ENCODE data around the gene SPIRE1. TPM values are rescaled to one million over a fixed set of nuclear protein-coding genes. Genes with fewer than 3 reads are reported as not detected.
A peak's percentile ranks its signal among the peaks of the same experiment; 100 is the strongest.

SPIRE1 gene
- 94.3 TPM for total RNA-seq

GRCh38 chr18:12657684-12658425, at the start of gene SPIRE1:
Gene SPIRE1 (minus strand): TSS chr18:12658107. CDS start chr18:12657866, 241 bp downstream.
- DNase-seq (ENCODE audit: low spot score) = peak; percentile 85
- intact Hi-C loops (cut with DNase I) = no loop called here

DNA sequence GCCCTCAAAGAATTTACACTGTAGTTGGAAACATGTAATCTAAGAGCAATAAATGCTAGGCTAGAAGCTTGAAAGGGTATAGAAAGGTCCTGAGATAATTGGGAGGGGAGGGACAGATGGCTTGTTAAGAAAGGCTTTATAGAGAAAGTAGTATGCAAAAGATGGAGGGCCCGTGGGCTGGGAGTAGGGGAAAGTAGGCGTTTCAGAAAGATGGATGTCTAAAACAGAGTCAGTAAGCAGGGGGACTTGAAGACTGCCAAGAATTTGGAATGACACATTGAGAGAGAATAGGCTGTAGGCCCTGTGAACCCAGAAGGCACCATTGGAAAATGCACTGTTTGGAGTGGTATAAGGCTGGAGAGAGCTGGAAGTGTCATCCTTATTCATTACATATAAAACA, 45.8 kb upstream of the SPIRE1 start:
- ATAC-seq (no peak), DNase-seq (ENCODE audit: low spot score) (no peak)
- intact Hi-C loops (cut with DNase I) = no loop called here

More at GRCh38 chr18:12657684-12658425, at the start of gene SPIRE1:
- peak; percentile 89 for ATAC-seq

GRCh38 chr18:12703096-12703567, 45.2 kb upstream of the SPIRE1 start:
- ATAC-seq = peak; percentile 8
- intact Hi-C loops (cut with DNase I) = no loop called here

DNA sequence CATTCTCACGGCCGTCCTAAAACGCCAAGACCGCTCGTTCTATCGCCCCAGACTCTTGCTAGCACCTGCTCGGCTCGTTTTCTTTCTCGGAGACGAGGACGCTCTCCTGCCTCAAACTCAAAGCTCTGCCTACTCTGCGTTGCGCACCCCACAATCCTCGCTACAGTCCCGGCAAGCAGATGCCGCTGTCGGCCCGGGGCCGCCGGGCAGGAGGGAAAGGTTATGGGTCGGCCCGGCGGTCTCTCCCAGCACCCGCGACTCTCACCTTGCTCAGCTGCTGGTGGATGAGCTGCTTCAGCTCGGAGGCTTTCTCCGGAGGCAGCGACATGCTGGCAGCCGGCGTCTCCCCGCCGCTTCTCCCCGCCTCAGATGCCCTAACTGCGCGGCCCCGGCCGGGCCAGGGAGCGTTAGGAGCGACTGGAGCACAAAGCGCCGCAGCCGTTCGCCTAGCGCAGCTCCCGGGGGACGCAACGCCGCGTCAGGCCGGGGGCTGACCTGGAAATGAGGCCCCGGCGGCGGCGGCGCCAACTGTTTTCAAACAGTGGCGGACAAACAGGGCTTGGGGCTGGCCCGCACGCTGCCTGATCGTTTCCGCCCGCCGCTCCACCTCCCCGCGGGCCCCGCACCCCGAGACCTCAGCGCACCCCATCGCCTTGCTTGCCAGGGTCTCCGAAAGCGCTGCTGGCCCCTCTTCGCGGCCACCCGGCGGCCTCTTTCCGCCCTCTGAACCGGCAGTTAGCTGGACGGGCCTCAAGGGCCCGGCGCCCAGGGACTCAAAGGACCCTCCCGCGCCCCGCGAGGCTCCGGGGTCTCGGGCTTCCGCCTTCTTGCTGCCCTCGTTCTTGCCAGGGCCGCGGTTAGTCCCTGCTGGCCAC, 44.6 kb upstream of the SPIRE1 start, which contains the start of the genes CEP76 and PSMG2:
CEP76 (minus strand) TSS at position 503 of the 875 bp plus-strand sequence; CDS start at position 328, 175 bp downstream.
PSMG2 (plus strand) TSS at position 822 of the 875 bp plus-strand sequence. CDS start 66 bp downstream, outside the sequence.
- peak; percentile 89 for DNase-seq (ENCODE audit: low spot score)
- intact Hi-C loops (cut with DNase I) = no loop called here
- ATAC-seq = peak; percentile 97

More at GRCh38 chr18:12703096-12703567, 45.2 kb upstream of the SPIRE1 start:
- no peak for DNase-seq (ENCODE audit: low spot score)

- ATAC-seq (no peak), DNase-seq (ENCODE audit: low spot score) (no peak)
- intact Hi-C loops (cut with DNase I) = no loop called here
Measured at GRCh38 chr18:12701161-12701560, 43.3 kb upstream of the SPIRE1 start.

GRCh38 chr18:12699747-12700146, 41.8 kb upstream of the SPIRE1 start:
- intact Hi-C loops (cut with DNase I) = no loop called here
- DNase-seq (ENCODE audit: low spot score) (no peak), ATAC-seq (no peak)

- DNase-seq (ENCODE audit: low spot score) = no peak
- ATAC-seq = no peak
- intact Hi-C loops (cut with DNase I) = no loop called here
Measured at GRCh38 chr18:12694032-12694431, 36.1 kb upstream of the SPIRE1 start.

- no peak for ATAC-seq
- DNase-seq (ENCODE audit: low spot score) = no peak
- intact Hi-C loops (cut with DNase I) = no loop called here
Measured at GRCh38 chr18:12692206-12692605, 34.3 kb upstream of the SPIRE1 start.

GRCh38 chr18:12689256-12689850, 31.4 kb upstream of the SPIRE1 start:
- ATAC-seq (no peak), DNase-seq (ENCODE audit: low spot score) (no peak)
- intact Hi-C loops (cut with DNase I) = no loop called here

GRCh38 chr18:12686100-12686499, 28.2 kb upstream of the SPIRE1 start:
- intact Hi-C loops (cut with DNase I) = no loop called here
- ATAC-seq (no peak), DNase-seq (ENCODE audit: low spot score) (no peak)

DNA sequence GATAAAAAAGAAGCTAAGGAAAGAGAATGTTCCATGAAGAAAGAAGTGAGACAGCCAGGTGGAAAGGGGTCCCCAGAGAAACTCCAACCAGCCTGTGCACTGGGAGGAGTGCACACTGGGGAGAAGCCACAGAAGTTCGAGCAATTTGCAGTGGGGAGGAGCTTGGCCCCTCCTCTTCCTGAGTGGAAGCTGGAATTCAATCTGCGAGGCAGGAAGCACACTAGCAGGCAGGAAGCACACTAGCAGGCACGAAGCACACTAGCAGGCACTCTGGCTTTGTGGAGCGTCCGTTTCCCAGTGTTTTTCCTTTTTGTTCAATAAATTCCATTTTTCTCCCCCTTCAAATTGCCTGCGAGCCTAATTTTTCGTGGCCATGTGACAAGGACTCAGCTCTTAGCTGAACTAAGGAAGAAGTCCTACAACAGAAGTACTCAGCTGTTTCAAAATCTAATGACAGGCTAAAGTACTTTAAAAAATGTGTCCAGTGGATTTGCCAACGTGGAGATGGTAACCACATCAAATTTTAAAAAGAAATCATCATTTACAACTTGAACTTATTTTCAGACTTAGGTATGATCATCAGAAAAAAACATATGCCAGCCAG, 21.4 kb upstream of the SPIRE1 start:
- peak; percentile 73 for DNase-seq (ENCODE audit: low spot score)
- intact Hi-C loops (cut with DNase I) = no loop called here
- ATAC-seq = peak; percentile 96

- intact Hi-C loops (cut with DNase I) = no loop called here
- no peak for DNase-seq (ENCODE audit: low spot score)
- ATAC-seq = no peak
Measured at GRCh38 chr18:12668041-12668440, 10.1 kb upstream of the SPIRE1 start.

DNA sequence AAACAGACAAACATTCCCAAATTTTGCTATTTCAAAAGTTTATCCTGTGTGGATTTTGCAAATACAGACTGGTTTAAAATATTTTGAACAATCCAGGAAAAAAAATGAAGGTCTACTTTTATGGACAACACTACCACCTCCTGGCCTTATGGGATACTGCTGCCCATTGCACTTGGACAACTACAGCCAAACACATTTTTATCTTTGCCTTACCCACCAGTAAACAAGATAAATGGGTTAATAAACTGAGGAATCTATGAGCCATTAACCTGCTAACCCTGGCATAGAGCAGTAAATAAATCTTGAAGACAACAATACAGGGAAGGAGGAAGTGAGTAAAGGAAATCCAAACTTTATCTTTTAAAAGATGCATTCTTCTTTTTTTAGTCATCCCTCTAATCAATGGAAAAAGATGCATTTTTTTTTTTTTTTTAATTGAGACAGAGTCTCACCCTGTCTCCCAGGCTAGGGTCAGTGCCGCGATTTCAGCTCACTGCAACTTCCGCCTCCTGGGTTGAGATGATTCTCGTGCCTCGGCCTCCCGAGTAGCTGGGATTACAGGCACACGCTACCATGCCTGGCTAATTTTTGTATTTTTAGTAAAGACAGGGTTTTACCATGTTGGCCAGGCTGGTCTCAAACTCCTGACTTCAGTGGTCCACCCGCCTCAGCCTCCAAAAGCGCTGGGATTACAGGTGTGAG, 2.1 kb upstream of the SPIRE1 start:
- intact Hi-C loops (cut with DNase I) = loop anchor here (5.0 kb wide), 1 partner anchor 268 kb away; no protein-coding TSS in a partner anchor
- peak; percentile 62 for ATAC-seq
- DNase-seq (ENCODE audit: low spot score) = peak; percentile 66

DNA sequence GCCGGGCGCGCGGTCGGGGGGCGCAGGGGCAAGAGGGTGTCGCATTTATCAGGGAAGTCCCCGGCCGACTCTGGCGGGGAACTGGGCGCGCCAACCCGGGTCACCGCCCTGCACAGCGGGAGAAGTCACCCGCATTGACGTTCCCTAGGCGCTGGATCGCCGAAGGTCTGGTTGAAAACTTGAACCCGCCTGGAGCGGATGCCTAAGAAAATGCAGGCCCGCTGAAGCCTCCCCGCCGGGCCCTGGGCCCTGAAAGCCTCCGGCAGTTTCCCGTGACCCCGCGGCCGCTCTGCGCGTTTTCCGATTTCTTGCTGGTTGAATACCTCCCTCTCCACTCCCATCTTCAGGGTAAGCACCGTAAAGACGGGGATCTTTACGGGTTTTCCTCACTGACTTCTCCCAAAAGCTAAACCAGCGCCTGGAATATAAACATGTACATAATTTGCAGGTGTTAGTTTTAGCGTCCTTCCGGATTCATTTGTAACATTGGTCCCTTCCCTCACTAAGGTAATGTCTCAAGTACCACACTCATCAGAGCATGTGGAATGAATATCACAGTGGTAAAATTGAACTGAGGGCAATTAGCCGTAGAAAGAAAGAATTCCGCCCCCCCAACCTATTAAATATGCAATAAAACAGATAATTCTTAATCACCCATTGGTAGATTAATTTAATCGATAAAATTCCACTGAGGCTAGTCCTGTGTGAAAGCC, 675 bp upstream of the SPIRE1 start:
- ATAC-seq = no peak
- DNase-seq (ENCODE audit: low spot score) = peak; percentile 73

DNA sequence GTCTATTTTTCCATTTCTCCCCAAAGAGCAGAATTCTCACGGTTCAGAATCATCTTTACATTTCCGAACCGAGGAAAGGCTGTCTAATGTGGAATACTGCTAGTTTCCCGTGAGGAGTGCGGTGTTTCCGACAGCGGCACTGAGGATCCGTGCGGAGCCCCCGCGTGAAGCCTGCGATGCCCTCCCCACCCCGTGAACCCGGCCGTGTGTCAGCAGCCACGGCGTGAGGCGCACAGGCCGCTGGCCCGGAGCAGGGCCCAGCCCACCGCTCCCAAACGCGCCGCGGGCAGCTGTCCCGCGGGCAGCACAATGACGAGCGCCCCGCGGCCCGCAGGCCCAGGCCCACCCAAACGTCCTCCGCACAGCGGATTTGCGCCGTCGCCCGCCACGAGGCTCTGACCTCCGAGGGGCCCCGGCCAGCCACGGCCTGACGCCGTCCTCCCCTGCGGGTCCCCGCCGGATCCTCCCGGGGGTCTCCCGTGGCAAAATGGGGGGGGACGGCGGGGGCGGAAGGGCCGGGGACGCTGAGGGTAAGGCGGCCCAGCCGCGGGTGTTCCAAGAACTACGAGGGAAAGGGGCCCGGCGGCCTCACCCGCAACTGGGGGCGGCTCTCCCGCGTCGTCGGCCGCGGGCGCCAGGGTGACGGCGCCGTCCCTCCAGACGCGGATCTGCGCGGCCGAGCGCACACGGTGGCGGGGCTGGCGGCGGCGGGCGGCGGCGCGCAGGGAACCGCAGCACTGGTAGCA, 796 bp downstream of the SPIRE1 start:
- DNase-seq (ENCODE audit: low spot score) = peak; percentile 70
- intact Hi-C loops (cut with DNase I) = no loop called here
- ATAC-seq = peak; percentile 62

More for the DNA sequence above, 675 bp upstream of the SPIRE1 start:
- intact Hi-C loops (cut with DNase I) = no loop called here

- intact Hi-C loops (cut with DNase I) = no loop called here
- ATAC-seq = no peak
- DNase-seq (ENCODE audit: low spot score) = no peak
Measured at GRCh38 chr18:12656605-12656937, 1.3 kb downstream of the SPIRE1 start.

- intact Hi-C loops (cut with DNase I) = no loop called here
- ATAC-seq (no peak), DNase-seq (ENCODE audit: low spot score) (no peak)
Measured at GRCh38 chr18:12654971-12655370, 2.9 kb downstream of the SPIRE1 start.

Data from sciatic nerve (tissue), 2 donors.